Fibroblast of peridontal ligament (primary cell): ENCODE data around the gene CTNND2.
A peak's percentile ranks its signal among the peaks of the same experiment; 100 is the strongest.

ENCODE experiments used
- DNase-seq: peaks from one replicate; pipeline ENCODE4 v3.0.0-alpha.2; 2010; ENCODE audit errors: extremely low read depth

The CTNND2 gene

GRCh38 chr5:11258001-11258400 is 646.2 kb downstream of the CTNND2 start:
- no peak for DNase-seq

- DNase-seq = no peak
These were observed 651.7 kb downstream of the CTNND2 start for GRCh38 chr5:11252523-11252922.

- DNase-seq = no peak
These were observed 652.2 kb downstream of the CTNND2 start for GRCh38 chr5:11252075-11252474.

- peak; percentile 20 for DNase-seq
These were observed 653.0 kb downstream of the CTNND2 start for GRCh38 chr5:11251247-11251646.

GRCh38 chr5:11248966-11249365 is 655.3 kb downstream of the CTNND2 start:
- DNase-seq = no peak

GRCh38 chr5:11247224-11247623 is 657.0 kb downstream of the CTNND2 start:
- no peak for DNase-seq

GRCh38 chr5:11240293-11241190 is 663.7 kb downstream of the CTNND2 start:
- DNase-seq = no peak

GRCh38 chr5:11239261-11240015 is 664.8 kb downstream of the CTNND2 start:
- DNase-seq = no peak

- DNase-seq = no peak
These were observed 669.7 kb downstream of the CTNND2 start for GRCh38 chr5:11234501-11234911.

GRCh38 chr5:11230890-11231289 is 673.4 kb downstream of the CTNND2 start:
- DNase-seq = no peak

- DNase-seq = no peak
These were observed 677.2 kb downstream of the CTNND2 start for GRCh38 chr5:11227064-11227463.

- DNase-seq = no peak
These were observed 679.6 kb downstream of the CTNND2 start for GRCh38 chr5:11224436-11225187.

GRCh38 chr5:11222169-11222568 is 682.1 kb downstream of the CTNND2 start:
- DNase-seq = no peak

GRCh38 chr5:11214864-11215644 is 689.2 kb downstream of the CTNND2 start:
- no peak for DNase-seq

GRCh38 chr5:11212706-11213105 is 691.5 kb downstream of the CTNND2 start:
- DNase-seq = no peak

GRCh38 chr5:11197726-11198125 is 706.5 kb downstream of the CTNND2 start:
- DNase-seq = no peak

- DNase-seq = no peak
These were observed 712.6 kb downstream of the CTNND2 start for GRCh38 chr5:11191673-11192072.

- DNase-seq = peak; percentile 64
These were observed 721.7 kb downstream of the CTNND2 start for GRCh38 chr5:11182441-11183080.

- no peak for DNase-seq
These were observed 722.3 kb downstream of the CTNND2 start for GRCh38 chr5:11181940-11182339.

- DNase-seq = no peak
These were observed 723.4 kb downstream of the CTNND2 start for GRCh38 chr5:11180890-11181289.
